Stimulated activated memory B cell treated with anti-CD40 and anti-IgM and Interleukin-4, amounts not matched to agents 10 μg/mL and 1 μg/mL and 100 μg/mL, for 72 hours (primary cell): ENCODE data around the gene KLHL36.

Experiments used
- ATAC-seq: fragments of 150-1000 bp; cut with Tn5 transposase; 2 replicates; pipeline ENCODE4 v1.10.0; 2021
- H3K27ac Mint-ChIP-seq: one replicate; pipeline ENCODE4 v1.8.0; 2022; ENCODE audit warnings: mild to moderate bottlenecking, mixed read lengths
- H3K27me3 Mint-ChIP-seq: one replicate; pipeline ENCODE4 v1.8.0; 2022; ENCODE audit warnings: mixed read lengths
- H3K36me3 Mint-ChIP-seq: one replicate; pipeline ENCODE4 v1.8.0; 2022; ENCODE audit warnings: mixed read lengths
- H3K4me1 Mint-ChIP-seq: one replicate; pipeline ENCODE4 v1.8.0; 2022; ENCODE audit warnings: mixed read lengths
- H3K4me3 Mint-ChIP-seq: one replicate; pipeline ENCODE4 v1.8.0; 2022; ENCODE audit warnings: mild to moderate bottlenecking, moderate library complexity, mixed read lengths
- H3K9me3 Mint-ChIP-seq: one replicate; pipeline ENCODE4 v1.8.0; 2022; ENCODE audit warnings: mixed read lengths

The KLHL36 gene

GRCh38 chr16:84667600-84668309, 19.4 kb downstream of the KLHL36 start:
- Mint-ChIP-seq H3K4me1 (peaks cover 29% of the 10 kb centered on the region), H3K27me3 (no peaks in the 10 kb centered on the region), H3K4me3 (no peak overlapping the region), H3K9me3 (no peaks in the 10 kb centered on the region), H3K36me3 (peaks cover 27% of the 10 kb centered on the region), H3K27ac (no peak overlapping the region)
- ATAC-seq, result no peak

- H3K27me3 Mint-ChIP-seq, result no peaks in the 10 kb centered on the region
- peaks cover 7% of the 10 kb centered on the region for H3K36me3 Mint-ChIP-seq
- H3K9me3 Mint-ChIP-seq, result no peaks in the 10 kb centered on the region
- ATAC-seq, result no peak
- no peak overlapping the region for H3K4me3 Mint-ChIP-seq
- peaks cover 18% of the 10 kb centered on the region for H3K4me1 Mint-ChIP-seq
- no peak overlapping the region for H3K27ac Mint-ChIP-seq
These were observed 21.8 kb downstream of the KLHL36 start for GRCh38 chr16:84670063-84670462.

GRCh38 chr16:84672276-84673202, 24.2 kb downstream of the KLHL36 start:
- H3K27me3 Mint-ChIP-seq, result no peaks in the 10 kb centered on the region
- H3K27ac Mint-ChIP-seq, result no peak overlapping the region
- H3K36me3 Mint-ChIP-seq, result peaks cover 7% of the 10 kb centered on the region
- no peaks in the 10 kb centered on the region for H3K9me3 Mint-ChIP-seq
- peak; percentile 81 for ATAC-seq
- H3K4me3 Mint-ChIP-seq, result no peak overlapping the region
- H3K4me1 Mint-ChIP-seq, result peaks cover 18% of the 10 kb centered on the region

- Mint-ChIP-seq H3K4me3 (no peak overlapping the region), H3K27me3 (no peaks in the 10 kb centered on the region), H3K36me3 (peaks cover 7% of the 10 kb centered on the region), H3K9me3 (no peaks in the 10 kb centered on the region), H3K4me1 (peaks cover 18% of the 10 kb centered on the region), H3K27ac (no peak overlapping the region)
- no peak for ATAC-seq
These were observed 24.9 kb downstream of the KLHL36 start for GRCh38 chr16:84673203-84673535.

- peaks cover 3% of the 10 kb centered on the region for H3K36me3 Mint-ChIP-seq
- no peaks in the 10 kb centered on the region for H3K9me3 Mint-ChIP-seq
- H3K27me3 Mint-ChIP-seq, result peaks cover under 1% of the 10 kb centered on the region
- no peak overlapping the region for H3K4me3 Mint-ChIP-seq
- no peak for ATAC-seq
- H3K4me1 Mint-ChIP-seq, result peaks cover 18% of the 10 kb centered on the region
- no peak overlapping the region for H3K27ac Mint-ChIP-seq
These were observed 25.2 kb downstream of the KLHL36 start for GRCh38 chr16:84673561-84673960.

- no peak for ATAC-seq
- peaks cover 18% of the 10 kb centered on the region for H3K4me1 Mint-ChIP-seq
These were observed 27.1 kb downstream of the KLHL36 start for GRCh38 chr16:84675423-84675822.

GRCh38 chr16:84675884-84676283, 27.6 kb downstream of the KLHL36 start:
- ATAC-seq, result no peak
- H3K27me3 Mint-ChIP-seq, result peaks cover 17% of the 10 kb centered on the region
- no peaks in the 10 kb centered on the region for H3K9me3 Mint-ChIP-seq
- no peak overlapping the region for H3K27ac Mint-ChIP-seq
- H3K4me1 Mint-ChIP-seq, result peaks cover 18% of the 10 kb centered on the region
- no peaks in the 10 kb centered on the region for H3K36me3 Mint-ChIP-seq
- no peak overlapping the region for H3K4me3 Mint-ChIP-seq

More at GRCh38 chr16:84675423-84675822, 27.1 kb downstream of the KLHL36 start:
- H3K27ac Mint-ChIP-seq, result no peak overlapping the region
- peaks cover 16% of the 10 kb centered on the region for H3K27me3 Mint-ChIP-seq
- H3K9me3 Mint-ChIP-seq, result no peaks in the 10 kb centered on the region
- H3K4me3 Mint-ChIP-seq, result no peak overlapping the region
- no peaks in the 10 kb centered on the region for H3K36me3 Mint-ChIP-seq

- H3K36me3 Mint-ChIP-seq, result no peaks in the 10 kb centered on the region
- H3K4me3 Mint-ChIP-seq, result no peak overlapping the region
- H3K27ac Mint-ChIP-seq, result no peak overlapping the region
- H3K9me3 Mint-ChIP-seq, result no peaks in the 10 kb centered on the region
- no peak for ATAC-seq
- peaks cover 17% of the 10 kb centered on the region for H3K27me3 Mint-ChIP-seq
- H3K4me1 Mint-ChIP-seq, result peaks cover 14% of the 10 kb centered on the region
These were observed 28.9 kb downstream of the KLHL36 start for GRCh38 chr16:84677017-84677803.

GRCh38 chr16:84677849-84678248, 29.5 kb downstream of the KLHL36 start:
- peaks cover 12% of the 10 kb centered on the region for H3K4me1 Mint-ChIP-seq
- H3K36me3 Mint-ChIP-seq, result no peaks in the 10 kb centered on the region
- no peaks in the 10 kb centered on the region for H3K9me3 Mint-ChIP-seq

GRCh38 chr16:84678541-84678940, 30.2 kb downstream of the KLHL36 start:
- H3K36me3 Mint-ChIP-seq, result no peaks in the 10 kb centered on the region
- H3K4me3 Mint-ChIP-seq, result no peak overlapping the region
- H3K9me3 Mint-ChIP-seq, result no peaks in the 10 kb centered on the region
- peaks cover 19% of the 10 kb centered on the region for H3K27me3 Mint-ChIP-seq
- H3K4me1 Mint-ChIP-seq, result peaks cover 5% of the 10 kb centered on the region
- no peak overlapping the region for H3K27ac Mint-ChIP-seq
- no peak for ATAC-seq

More at GRCh38 chr16:84677849-84678248, 29.5 kb downstream of the KLHL36 start:
- Mint-ChIP-seq H3K27ac (no peak overlapping the region), H3K27me3 (peaks cover 17% of the 10 kb centered on the region), H3K4me3 (no peak overlapping the region)
- no peak for ATAC-seq

GRCh38 chr16:84680165-84680842, 32.0 kb downstream of the KLHL36 start:
- peaks cover 33% of the 10 kb centered on the region for H3K27me3 Mint-ChIP-seq
- H3K4me3 Mint-ChIP-seq, result no peak overlapping the region
- H3K9me3 Mint-ChIP-seq, result no peaks in the 10 kb centered on the region
- ATAC-seq, result no peak
- H3K4me1 Mint-ChIP-seq, result peaks cover 14% of the 10 kb centered on the region
- H3K27ac Mint-ChIP-seq, result no peak overlapping the region
- H3K36me3 Mint-ChIP-seq, result no peaks in the 10 kb centered on the region

GRCh38 chr16:84680843-84681629, 32.7 kb downstream of the KLHL36 start:
- no peaks in the 10 kb centered on the region for H3K36me3 Mint-ChIP-seq
- no peaks in the 10 kb centered on the region for H3K9me3 Mint-ChIP-seq
- ATAC-seq, result no peak
- no peak overlapping the region for H3K4me3 Mint-ChIP-seq
- H3K27me3 Mint-ChIP-seq, result peaks cover 33% of the 10 kb centered on the region
- H3K27ac Mint-ChIP-seq, result no peak overlapping the region
- peaks cover 14% of the 10 kb centered on the region for H3K4me1 Mint-ChIP-seq

GRCh38 chr16:84683691-84684591, 35.6 kb downstream of the KLHL36 start:
- H3K27me3 Mint-ChIP-seq, result peaks cover 29% of the 10 kb centered on the region

More at GRCh38 chr16:84683691-84684591, 35.6 kb downstream of the KLHL36 start:
- H3K4me3 Mint-ChIP-seq, result no peak overlapping the region
- H3K9me3 Mint-ChIP-seq, result no peaks in the 10 kb centered on the region
- peaks cover 4% of the 10 kb centered on the region for H3K36me3 Mint-ChIP-seq
- no peak overlapping the region for H3K27ac Mint-ChIP-seq
- peaks cover 35% of the 10 kb centered on the region for H3K4me1 Mint-ChIP-seq
- no peak for ATAC-seq
